SU-DHL-6 (cell line): ENCODE results near the gene DENND5A.

Experiments used
- H2AFZ ChIP-seq: fragments of 200-600 bp; sonication (generic); 2 replicates; pipeline ENCODE4 v1.6.1; 2014; ENCODE audit warnings: low read depth, mild to moderate bottlenecking, moderate library complexity, mixed read lengths, antibody characterized with exemption, low read length; ENCODE audit not compliant: severe bottlenecking
- H3F3A ChIP-seq: fragments of 200-600 bp; shearing (Covaris generic); 2 replicates; pipeline ENCODE4 v1.6.0; 2016; ENCODE audit warnings: antibody characterized with exemption, mild to moderate bottlenecking; ENCODE audit not compliant: insufficient read depth
- H3K27ac ChIP-seq: fragments of 200-600 bp; sonication (generic); 2 replicates; pipeline ENCODE4 v1.5.1; 2016; ENCODE audit warnings: low read depth, mild to moderate bottlenecking, low read length, moderate library complexity, mixed read lengths
- H3K27me3 ChIP-seq: fragments of 200-600 bp; sonication (generic), shearing (Covaris generic); 2 replicates; pipeline ENCODE4 v1.6.0; 2014; ENCODE audit warnings: mild to moderate bottlenecking, low read length
- H3K36me3 ChIP-seq: fragments of 200-600 bp; sonication (generic); 2 replicates; pipeline ENCODE4 v1.6.1; 2014; ENCODE audit warnings: mild to moderate bottlenecking, low read length, mixed read lengths
- H3K4me2 ChIP-seq: fragments of 300-600, 200-600 bp; shearing (Covaris generic), sonication (generic); 2 replicates; pipeline ENCODE4 v1.6.0; 2014; ENCODE audit warnings: low read length, low read depth, mild to moderate bottlenecking; ENCODE audit not compliant: poor library complexity, severe bottlenecking
- H3K4me3 ChIP-seq: fragments of 200-600 bp; sonication (generic); 2 replicates; pipeline ENCODE4 v1.5.1; 2014; ENCODE audit warnings: antibody characterized with exemption, low read length, mild to moderate bottlenecking, mixed read lengths; ENCODE audit not compliant: insufficient read depth, poor library complexity, severe bottlenecking
- H3K79me2 ChIP-seq: fragments of 200-600 bp; sonication (generic); 2 replicates; pipeline ENCODE4 v1.6.1; 2014; ENCODE audit warnings: mild to moderate bottlenecking, low read length, moderate library complexity; ENCODE audit not compliant: insufficient read depth
- H3K9ac ChIP-seq: fragments of 200-600 bp; sonication (generic); 2 replicates; pipeline ENCODE4 v1.7.0; 2014; ENCODE audit warnings: mild to moderate bottlenecking, low read length
- H3K9me2 ChIP-seq: fragments of 200-600 bp; sonication (generic); replicated peaks from 2 replicates; pipeline ENCODE4 v1.6.1; 2014; ENCODE audit warnings: low read length; ENCODE audit not compliant: insufficient read depth
- H3K9me3 ChIP-seq: fragments of 200-600 bp; sonication (generic); 2 replicates; pipeline ENCODE4 v1.6.1; 2014; ENCODE audit warnings: low read length, mixed read lengths; ENCODE audit not compliant: insufficient read depth
- H4K20me1 ChIP-seq: fragments of 200-600 bp; sonication (generic); 2 replicates; pipeline ENCODE4 v1.6.1; 2014; ENCODE audit warnings: low read depth, mild to moderate bottlenecking, antibody characterized with exemption, low read length, moderate library complexity, mixed read lengths
- CTCF ChIP-seq: fragments of 200-600 bp; sonication (generic); IDR thresholded peaks from one replicate; pipeline ENCODE4 v1.5.1; 2017; ENCODE audit warnings: antibody characterized with exemption, mild to moderate bottlenecking, low read length, moderate library complexity; ENCODE audit not compliant: insufficient read depth, poor library complexity, severe bottlenecking
- EZH2phosphoT487 ChIP-seq: fragments of 200-600 bp; sonication (generic), shearing (Covaris generic); conservative IDR thresholded peaks from 2 replicates; pipeline ENCODE4 v1.6.1; 2018; ENCODE audit warnings: mild to moderate bottlenecking, antibody characterized with exemption, low read length, moderate library complexity, mixed read lengths

Gene DENND5A

GRCh38 chr11:9187616-9188015 is 77.5 kb downstream of the DENND5A start:
- Histone ChIP-seq H4K20me1 (no peaks in the 10 kb centered on the region), H3K9ac (no peak overlapping the region), H3K9me2 (no peaks in the 10 kb centered on the region), H3K36me3 (no peaks in the 10 kb centered on the region), H3F3A (no peaks in the 10 kb centered on the region), H3K79me2 (no peaks in the 10 kb centered on the region), H3K4me3 (no peak overlapping the region), H3K27ac (no peak overlapping the region), H3K4me2 (no peak overlapping the region), H3K27me3 (no peaks in the 10 kb centered on the region), H2AFZ (no peak overlapping the region), H3K9me3 (peaks cover 11% of the 10 kb centered on the region; the same call in 1 of the 2 replicates)
- TF ChIP-seq CTCF, result no peak

- Histone ChIP-seq H3K36me3 (no peaks in the 10 kb centered on the region), H3K9me2 (no peaks in the 10 kb centered on the region), H3K27ac (no peak overlapping the region), H3K4me3 (no peak overlapping the region), H3F3A (no peaks in the 10 kb centered on the region), H4K20me1 (no peaks in the 10 kb centered on the region), H3K79me2 (no peaks in the 10 kb centered on the region), H3K9me3 (peaks cover 5% of the 10 kb centered on the region; the same call in 1 of the 2 replicates), H3K27me3 (no peaks in the 10 kb centered on the region), H2AFZ (no peak overlapping the region), H3K9ac (no peak overlapping the region), H3K4me2 (no peak overlapping the region)
- no peak for TF ChIP-seq CTCF
- no peak for TF ChIP-seq EZH2phosphoT487
These were observed 80.6 kb downstream of the DENND5A start for GRCh38 chr11:9184516-9184915.

- Histone ChIP-seq H3K27ac (no peak overlapping the region), H3K36me3 (no peaks in the 10 kb centered on the region), H3K9me2 (no peaks in the 10 kb centered on the region), H3K4me3 (no peak overlapping the region), H2AFZ (no peak overlapping the region), H3K79me2 (no peaks in the 10 kb centered on the region), H3K27me3 (no peaks in the 10 kb centered on the region), H3F3A (no peaks in the 10 kb centered on the region), H3K4me2 (no peak overlapping the region), H4K20me1 (no peaks in the 10 kb centered on the region), H3K9me3 (no peaks in the 10 kb centered on the region), H3K9ac (no peak overlapping the region)
- TF ChIP-seq CTCF (no peak), EZH2phosphoT487 (no peak)
These were observed 82.8 kb downstream of the DENND5A start for GRCh38 chr11:9182180-9182871.
